K562 treated with DMSO at 1 percent for 48 hours (cell line): ENCODE measurements around the gene MED15. TPM values are rescaled to one million over a fixed set of nuclear protein-coding genes. Genes with fewer than 3 reads are reported as not detected.

Source experiments
- total RNA-seq: library from RNA; unstranded; fragments of 300-600 nt; gene quantifications from 2 replicates; pipeline ENCODE4 v1.2.3, GENCODE V29; 2022; ENCODE audit warnings: low replicate concordance; ENCODE audit errors: extremely low read depth

The MED15 gene, protein sequence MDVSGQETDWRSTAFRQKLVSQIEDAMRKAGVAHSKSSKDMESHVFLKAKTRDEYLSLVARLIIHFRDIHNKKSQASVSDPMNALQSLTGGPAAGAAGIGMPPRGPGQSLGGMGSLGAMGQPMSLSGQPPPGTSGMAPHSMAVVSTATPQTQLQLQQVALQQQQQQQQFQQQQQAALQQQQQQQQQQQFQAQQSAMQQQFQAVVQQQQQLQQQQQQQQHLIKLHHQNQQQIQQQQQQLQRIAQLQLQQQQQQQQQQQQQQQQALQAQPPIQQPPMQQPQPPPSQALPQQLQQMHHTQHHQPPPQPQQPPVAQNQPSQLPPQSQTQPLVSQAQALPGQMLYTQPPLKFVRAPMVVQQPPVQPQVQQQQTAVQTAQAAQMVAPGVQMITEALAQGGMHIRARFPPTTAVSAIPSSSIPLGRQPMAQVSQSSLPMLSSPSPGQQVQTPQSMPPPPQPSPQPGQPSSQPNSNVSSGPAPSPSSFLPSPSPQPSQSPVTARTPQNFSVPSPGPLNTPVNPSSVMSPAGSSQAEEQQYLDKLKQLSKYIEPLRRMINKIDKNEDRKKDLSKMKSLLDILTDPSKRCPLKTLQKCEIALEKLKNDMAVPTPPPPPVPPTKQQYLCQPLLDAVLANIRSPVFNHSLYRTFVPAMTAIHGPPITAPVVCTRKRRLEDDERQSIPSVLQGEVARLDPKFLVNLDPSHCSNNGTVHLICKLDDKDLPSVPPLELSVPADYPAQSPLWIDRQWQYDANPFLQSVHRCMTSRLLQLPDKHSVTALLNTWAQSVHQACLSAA
- 302 and 380 TPM in 2 replicates for total RNA-seq

DNA sequence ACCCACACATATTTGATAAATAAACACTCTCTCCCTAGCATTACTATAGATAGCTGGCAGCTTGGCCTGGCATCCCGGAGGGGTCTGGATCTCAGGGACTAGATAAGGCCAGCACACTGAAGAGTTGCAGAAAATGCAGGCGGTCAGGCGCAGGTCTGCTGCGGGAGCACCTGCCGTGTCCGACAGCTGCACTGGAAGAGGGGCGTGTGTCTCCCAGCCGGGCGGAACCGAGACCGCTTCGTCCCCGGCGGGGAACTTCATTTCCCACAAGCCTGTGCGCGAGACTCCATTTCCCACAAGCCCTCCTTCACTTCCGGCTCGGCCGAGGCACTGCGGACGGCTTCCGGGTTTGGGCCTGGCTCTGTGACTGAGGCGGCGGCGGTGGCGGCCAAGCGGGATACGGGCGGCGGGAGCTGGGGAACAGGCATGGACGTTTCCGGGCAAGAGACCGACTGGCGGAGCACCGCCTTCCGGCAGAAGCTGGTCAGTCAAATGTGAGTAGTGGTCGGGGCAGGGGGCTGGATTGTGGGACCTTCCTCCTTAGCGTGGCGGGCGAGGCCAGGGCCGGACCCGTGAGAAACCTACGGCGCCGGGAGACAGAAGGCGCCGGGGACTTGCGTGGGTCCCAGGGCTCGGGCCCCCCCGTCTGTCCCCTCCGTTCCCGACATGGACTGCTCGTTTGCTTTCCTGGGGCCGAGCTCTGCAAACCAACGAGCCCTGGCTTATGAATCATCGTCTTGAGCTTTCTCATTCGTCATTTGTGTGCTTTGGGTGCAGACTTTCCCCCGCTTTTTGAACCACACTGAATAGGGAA, at the start of gene MED15:
MED15 (plus strand) TSS at position 358 of the 814 bp plus-strand sequence; CDS start at position 427, 69 bp downstream.

DNA sequence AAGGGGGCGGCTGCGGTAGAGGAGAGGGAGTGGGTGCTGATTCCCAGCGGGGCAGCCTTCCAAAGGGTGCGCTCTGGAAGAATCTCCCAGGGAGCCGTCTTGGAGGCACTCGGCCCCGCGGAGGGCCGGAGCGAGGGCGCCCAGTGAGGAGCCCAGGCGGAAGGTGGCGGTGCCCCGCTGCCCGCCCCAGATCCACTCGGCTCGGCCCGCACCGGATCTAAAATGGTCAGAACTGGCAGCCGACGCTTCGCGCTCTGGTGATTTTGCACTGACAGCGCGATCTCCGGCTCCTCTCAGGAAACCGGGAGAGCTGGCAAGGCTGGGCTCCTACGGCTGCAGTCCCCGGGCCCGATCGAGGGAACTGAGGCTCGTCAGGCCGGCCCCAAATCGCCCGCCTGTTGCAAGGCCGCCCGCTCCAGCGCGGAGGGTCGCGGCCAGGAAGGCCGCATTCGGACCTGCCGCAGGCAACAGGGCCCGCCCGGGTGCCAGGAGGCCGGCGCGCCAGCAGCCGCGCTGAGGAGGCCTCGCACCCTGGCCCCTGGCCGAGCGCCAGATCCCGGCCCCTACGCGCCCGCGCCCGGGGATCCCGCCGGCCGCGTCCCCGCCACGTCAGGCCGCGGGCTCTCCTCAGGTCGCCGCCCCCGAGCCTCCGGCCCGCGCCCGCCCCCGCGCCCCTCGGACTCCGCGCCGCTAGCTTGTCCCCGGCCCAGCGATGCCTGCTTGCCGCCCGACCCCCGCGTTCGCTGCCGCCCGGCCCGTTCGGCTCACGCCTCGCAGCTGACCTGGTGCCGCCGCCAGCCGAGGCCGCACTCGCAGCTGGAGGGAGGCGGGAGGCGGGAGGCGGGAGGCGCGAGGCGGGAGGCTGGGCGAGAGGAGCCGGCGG, 12.2 kb upstream of the MED15 start, which contains the start of gene KLHL22:
KLHL22 (minus strand) TSS at position 818 of the 883 bp plus-strand sequence. CDS start 6,584 bp downstream, outside the sequence.

Other genes starting within 250 kb of the MED15 start
- gene RTN4R, start 239.3 kb upstream of the MED15 start, total RNA-seq, result not detected in 2 replicates
- gene DGCR6L, start 187.6 kb upstream of the MED15 start, total RNA-seq, result not detected in 2 replicates
- gene ZNF74, start 113.5 kb upstream of the MED15 start, total RNA-seq, result not detected in 2 replicates
- not detected in 2 replicates for gene SCARF2, start 69.8 kb upstream of the MED15 start, total RNA-seq
- gene KLHL22, start 11.8 kb upstream of the MED15 start, total RNA-seq, result not detected in 2 replicates